NCI-H1048 (cell line): Measurements from ENCODE around the gene ACAD8.
"Not testable (repeated sequence)": the region's sequence is repeated elsewhere in the genome, so short reads cannot be mapped to it uniquely, and the experiment has no call there.

Experiments used
- DNase-seq: peaks from one replicate; lab custom pipeline; 2025; lab: John Stamatoyannopoulos, UW

The ACAD8 gene

DNA sequence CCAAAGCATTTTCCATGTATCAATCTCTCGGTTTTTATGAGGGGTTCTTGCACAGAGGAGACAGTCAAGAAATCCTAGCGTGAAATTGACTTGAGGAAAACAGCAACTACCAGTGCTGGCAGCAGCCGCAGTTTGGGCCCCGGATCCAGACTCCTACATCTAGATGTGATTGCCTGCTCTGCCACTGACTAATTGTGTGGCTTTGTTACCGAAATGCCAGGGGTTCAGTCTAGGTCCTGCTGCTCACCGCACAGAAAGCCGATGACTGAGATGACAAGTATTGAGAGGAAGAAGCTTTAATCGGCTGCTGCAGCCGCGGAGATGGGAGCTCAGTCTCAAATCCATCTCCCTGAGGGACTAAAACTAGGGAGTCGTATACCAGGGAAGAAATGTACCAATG lies 14.6 kb downstream of the ACAD8 start:
- DNase-seq, result no peak

DNA sequence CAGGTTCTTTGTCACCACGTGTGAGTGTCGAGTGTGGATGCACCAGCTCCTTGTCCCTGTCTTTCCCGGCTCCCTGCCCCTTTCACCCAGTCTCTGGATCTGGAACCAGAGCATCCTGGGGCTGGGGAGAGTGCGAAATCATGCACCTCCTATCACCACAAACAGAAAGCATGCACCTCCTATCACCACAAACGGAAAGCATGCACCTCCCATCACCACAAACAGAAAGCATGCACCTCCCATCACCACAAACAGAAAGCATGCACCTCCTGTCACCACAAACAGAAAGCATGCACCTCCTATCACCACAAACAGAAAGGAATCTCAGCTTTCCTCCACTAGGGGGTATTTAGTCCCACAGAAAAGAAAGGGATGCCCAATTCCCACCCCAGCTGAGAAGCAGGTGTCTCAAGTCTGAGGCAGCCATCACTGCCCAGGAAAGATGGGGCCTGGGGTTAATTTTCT lies 16.9 kb downstream of the ACAD8 start:
- no peak for DNase-seq

DNA sequence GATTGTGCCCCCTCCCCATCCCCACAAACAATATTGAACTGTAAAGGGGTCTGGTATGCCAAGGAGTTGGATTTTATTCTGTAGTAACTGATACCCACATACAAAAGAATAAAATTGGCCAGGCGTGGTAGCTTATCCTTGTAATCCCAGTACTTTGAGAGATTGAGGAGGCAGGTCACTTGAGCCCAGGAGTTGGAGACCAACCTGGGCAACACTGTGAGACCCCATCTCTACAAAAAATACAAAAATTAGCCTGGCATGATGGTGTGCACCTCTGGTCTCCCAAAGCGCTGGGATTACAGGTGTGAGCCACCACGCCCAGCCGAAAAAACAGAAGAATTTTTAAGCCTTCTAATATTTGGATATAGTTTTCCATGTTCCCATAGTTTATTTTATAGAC lies 18.6 kb downstream of the ACAD8 start:
- DNase-seq, result no peak

DNA sequence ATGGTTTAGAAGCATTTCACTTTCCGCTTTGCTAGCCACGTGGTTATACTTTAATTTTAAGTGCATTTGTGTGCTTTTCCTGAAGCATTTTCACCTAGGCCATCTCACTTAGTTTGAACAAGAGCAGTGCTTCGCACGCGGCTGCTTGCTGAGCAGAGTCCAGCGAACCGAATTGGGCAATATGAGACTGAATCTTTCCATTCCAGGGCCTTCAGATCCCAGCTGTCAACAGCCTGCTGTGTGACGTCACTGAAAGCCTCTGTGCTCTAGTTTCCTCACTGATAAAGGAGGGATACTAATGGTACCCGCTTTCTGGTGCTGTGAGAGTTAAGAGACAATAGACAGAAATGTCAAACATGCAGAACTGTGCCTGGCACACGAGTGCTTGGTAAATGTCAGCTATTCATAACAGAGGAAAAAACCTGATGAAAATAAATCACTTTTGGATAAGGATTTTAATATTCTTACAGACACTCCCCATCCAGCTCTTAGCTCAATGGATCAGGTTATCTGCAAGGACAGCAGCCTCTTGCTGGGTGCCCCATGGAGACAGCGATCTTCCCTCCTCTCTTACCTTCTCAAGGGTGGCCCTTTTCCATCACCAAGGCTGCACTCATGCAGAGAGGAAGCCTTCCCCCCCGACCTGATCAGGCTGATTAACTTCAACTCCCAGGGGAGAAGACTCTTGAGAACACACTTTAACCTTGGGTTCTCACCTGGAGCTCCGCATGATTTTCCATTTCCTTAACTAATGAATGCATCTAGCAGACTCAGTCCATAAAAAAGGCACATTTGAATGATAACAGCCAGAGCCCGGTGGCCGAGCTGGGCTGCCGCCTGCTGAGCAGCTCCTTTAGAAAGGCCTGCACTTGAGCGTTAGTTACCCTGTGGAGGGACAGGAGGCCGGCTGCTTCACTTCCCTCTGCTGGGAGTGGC lies 19.3 kb downstream of the ACAD8 start:
- no peak for DNase-seq

DNA sequence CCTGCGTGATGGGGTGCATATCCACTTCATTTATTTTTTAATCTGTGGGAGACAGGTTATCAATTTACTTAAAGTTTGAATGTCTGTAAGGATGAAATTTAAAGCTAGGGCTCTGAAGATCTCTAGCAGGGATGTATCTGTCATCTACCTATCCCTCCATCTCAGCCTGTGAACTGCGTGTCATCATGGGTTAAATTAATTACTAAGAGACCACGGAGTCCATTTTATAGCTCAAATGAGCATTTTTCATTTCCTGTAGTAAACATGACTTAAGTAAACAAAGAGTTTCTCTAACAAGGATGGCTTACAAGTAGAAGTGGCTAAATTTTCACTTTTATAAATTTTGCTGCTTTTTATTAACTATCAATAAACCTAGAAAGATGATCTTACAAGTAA lies 19.9 kb downstream of the ACAD8 start:
- DNase-seq, result no peak

DNA sequence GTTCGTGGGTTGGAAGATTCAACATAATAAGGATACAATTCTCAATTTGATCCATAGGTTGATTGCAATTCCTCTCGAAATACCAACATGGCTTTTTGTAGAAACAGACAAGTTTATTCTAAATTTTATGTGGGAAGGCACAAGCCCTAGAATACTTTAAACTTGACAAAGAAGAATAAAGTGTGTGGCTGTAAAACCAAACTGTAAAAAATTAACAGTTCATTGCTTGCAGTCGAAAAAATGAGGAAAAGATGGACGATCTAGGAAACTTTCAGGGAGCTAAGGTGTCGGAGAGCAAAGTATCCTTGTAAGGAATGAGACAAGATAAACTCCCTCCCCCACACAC lies 21.8 kb downstream of the ACAD8 start:
- no peak for DNase-seq

DNA sequence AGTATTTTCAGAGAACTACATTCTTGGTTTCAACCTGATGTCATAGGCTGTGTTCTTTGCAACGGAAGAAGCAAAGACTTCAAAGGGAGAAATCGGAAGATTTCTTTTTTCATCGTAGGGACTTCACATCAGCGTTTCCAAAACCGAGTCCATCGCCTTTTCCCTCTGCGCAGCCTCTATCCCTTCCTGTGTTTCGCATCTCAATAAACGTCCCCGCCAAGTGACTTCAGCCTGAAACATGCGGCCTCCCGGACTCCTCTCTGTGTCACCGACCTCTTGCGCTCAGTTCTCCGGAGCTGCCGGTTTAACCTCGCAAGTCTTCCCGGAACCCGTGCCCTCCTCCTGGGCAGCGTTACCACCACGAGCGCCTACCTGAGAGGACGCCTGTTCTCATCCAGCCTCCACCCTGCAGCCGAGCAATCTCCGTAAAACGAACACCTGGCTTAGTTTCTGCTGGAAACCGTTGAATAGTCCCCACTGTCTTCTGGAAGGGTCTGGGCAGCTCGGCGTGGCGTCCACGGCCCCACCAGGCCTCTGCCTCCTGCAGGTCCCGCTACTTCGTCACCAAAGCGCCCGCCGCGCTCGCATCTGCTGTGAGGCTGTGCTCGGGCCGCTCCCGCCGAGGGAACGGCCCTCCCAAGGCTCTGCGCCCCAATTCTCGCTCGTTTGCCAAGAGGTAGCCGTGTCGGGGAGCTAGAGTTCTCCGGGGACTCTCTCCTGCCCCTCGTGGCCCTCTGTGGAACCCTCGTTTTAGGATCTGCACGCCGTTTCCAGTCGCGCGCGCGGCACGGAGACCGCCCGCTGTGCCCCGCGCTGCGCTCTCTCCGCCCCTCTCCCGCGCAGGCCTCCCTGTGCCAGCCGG lies 22.4 kb downstream of the ACAD8 start, which contains the start of gene GLB1L3:
Gene GLB1L3 (plus strand): TSS at position 846 of the 862 bp plus-strand sequence. CDS start 362 bp downstream, outside the sequence.
- no peak for DNase-seq

DNA sequence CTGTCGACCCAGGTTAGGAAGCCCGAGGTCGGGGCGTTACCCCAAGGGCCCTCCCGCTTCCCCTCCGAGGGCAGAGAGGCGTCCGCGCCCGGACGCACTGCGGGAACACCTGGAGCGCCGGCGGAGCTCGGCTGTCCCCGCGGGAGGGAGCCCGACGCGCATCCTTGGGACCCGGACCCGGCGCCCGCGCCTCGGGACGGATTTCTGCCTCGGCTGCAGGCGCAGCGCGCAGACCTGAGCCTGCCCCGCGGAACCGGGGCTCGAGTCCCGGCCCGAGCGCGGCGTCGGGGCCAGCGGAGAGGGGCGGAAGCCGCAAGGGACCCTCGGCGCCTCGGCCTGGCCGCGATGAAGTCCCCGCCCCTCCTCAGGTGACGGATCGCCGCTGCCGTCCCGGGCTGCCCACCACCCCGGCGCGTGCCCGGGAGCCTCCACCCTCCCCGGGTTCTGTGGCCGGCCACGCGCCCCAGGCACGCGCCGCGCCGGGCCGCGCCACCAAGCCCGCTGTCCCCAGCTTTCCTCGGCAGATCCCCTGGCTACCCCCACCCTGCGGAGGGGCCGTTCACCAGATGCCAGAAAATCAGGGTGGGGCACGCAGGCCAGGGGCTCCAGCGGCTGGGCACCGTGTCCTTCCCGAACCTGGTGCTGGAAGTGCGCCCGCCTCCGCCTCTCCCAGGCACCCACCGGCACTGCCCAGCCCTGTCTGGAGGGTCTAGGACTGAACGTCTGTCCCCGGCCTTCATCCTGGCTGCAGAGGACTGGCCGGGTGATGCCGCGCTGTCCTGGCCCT lies 23.2 kb downstream of the ACAD8 start:
- no peak for DNase-seq

DNA sequence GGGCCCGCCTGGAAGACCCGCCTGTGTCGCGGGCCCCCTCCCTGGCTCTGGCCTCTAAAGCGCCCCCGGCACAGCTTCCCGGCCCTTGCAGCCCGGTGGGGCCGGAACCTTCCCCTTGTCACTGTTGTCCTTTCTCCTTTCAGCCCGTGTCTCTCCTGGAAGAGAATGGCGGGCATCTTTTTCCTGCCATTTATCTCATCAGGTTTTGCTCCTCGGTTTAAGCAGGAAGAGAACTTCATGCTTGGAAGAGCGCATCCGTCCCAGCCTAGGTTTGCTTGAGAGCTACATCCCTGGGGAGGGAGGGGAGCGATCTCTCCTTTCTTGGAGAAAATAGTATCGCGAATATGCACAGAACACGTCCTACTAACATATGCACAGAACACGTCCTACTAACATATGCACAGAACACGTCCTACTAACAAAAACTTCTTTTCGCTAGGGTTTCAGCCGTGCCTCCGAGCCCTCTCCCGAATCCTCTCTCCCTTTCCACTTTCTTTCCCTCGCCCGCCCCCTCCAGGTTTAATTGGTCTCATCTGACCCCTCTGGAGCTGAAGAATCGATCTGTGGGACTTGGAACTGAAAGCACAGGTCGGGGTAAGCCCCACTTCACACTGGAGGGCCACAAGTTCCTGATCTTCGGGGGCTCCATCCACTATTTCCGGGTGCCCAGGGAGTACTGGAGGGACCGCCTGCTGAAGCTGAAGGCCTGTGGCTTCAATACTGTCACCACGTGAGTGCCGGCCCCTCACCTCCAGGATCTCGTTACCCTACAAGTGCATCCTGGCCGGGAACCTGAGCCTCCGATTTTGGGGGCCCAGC lies 24.0 kb downstream of the ACAD8 start:
- no peak for DNase-seq

DNA sequence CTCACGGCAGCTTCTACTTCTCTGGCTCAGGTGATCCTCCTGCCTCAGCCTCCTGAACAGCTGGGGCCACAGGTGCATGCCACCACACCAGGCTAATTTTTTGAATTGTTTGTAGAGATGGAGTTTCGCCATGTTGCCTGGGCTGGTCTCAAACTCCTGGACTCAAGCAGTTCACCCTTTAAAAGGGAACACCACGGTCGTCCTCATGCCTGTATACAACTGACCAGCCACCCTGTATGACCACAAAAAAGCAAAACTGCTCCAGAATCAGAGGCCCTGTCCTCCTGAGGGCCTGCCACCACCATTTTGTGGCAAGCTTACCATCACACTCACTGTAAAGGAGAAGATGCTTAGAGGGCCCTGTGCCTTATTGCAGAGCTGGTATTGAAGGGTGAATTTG lies 25.0 kb downstream of the ACAD8 start:
- DNase-seq, result no peak

DNA sequence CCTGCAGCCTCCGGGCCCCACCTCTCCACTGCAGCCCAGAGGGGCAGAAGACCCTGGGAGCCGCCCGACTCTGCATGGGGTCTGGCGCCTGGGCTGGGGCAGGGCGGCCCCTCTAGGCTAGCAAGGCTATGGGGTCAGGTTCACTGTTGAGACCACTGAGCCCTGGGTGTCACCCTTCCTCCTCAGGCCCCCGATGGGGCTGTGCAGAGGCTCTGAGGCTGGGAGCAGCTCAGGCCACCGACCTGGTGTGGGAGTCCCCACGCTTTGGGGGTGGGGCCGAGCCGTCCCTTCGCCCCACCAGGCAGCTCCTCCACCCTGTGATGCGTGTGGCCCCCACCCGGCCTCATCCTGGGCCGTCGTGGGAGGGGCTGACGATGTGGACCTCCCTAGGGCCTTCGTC lies 28.3 kb downstream of the ACAD8 start:
- DNase-seq, result not testable (repeated sequence)

DNA sequence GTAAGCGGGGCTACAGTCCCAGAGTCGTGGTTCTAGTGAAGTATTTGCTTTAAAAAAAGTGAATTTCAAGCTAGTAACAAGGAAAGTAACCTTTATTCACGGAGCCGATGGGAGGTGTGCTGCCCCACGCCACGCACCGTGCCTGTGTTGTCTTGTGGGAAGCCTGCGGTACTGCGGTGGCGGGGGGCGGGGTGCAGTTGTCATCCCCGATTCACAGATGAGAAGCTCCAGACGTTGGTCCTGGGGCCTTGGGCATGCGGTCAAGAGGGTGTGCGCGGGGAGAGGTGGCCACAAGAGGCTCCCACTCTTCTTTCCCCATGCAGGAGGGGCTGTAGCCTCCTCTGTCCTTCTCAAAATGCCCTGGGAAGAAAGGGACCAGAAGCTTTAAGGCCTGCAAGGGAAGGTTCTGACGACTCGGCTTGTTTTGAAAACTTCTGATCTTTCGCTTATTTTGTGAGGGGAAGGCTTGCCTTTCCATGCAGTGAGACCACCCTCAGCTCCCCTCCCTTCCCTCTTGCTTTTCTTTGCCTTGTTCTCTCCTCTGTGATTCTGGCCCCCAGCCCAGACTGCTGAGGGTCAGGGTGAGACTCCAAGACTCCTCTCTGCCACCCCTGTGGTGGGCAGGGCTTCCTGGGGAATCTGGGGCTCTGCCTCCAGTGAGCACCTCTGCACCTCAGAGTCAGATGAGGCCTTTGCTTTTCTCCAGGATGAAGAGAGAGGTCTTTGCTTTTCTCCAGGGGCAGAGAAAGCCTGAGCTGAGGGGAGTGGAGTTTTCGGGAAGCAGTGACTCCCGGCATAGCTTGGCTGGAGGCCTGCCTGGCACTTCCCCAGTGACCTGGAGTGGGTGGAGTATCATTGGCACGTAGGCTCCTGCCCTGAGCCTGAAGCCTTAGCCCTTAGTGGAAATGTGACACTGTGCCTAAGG lies 29.0 kb downstream of the ACAD8 start:
- DNase-seq, result no peak

DNA sequence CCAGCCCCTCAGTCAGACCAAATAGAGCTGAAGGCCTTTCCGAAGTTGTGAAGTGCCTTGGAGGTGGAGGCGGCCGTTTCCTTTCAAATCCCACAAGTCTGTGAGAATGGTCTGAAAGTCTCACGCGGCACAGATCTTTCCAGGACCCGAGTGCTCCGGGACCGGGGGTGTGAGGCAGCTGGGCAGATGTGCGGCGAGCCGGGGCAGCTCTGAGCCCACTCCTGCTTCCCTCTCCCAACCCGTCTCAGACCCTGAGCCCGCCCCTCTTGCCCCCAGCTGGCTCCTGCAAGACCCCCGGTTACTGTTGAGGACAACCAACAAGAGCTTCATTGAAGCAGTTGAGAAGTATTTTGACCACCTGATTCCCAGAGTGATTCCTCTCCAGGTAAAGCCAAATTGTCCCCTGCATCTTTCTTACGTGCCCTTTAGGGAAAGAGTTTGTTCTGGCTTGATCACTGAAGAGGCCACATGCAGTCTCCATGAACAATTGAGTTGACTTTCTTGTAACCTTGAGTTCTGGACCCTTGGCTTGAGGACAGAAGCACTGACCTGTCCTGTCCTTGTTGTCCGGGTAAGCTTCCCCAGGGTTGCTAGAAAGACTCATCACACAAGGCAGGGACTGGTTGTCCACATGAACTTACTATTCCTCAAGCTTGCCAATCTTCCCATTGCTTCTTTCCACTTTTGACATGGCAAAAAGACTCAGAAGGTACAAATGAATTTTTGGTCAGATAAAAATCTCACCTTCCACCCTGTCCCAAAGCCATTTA lies 30.3 kb downstream of the ACAD8 start:
- no peak for DNase-seq

DNA sequence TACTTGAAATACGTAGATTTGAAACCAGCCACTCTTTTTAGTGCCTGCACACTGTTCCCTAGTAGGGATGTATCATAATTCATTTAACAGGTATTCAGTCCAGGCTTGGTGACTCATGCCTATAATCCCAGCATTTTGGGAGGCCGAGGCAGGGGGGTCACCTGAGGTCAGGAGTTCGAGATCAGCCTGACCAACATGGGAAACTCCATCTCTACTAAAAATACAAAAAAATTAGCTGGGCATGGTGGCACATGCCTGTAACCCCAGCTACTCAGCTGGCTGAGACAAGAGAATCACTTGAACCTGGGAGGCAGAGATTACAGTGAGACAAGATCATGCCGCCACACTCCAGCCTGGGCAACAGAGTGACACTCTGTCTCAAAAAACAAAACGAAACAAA lies 31.0 kb downstream of the ACAD8 start:
- DNase-seq, result not testable (repeated sequence)

DNA sequence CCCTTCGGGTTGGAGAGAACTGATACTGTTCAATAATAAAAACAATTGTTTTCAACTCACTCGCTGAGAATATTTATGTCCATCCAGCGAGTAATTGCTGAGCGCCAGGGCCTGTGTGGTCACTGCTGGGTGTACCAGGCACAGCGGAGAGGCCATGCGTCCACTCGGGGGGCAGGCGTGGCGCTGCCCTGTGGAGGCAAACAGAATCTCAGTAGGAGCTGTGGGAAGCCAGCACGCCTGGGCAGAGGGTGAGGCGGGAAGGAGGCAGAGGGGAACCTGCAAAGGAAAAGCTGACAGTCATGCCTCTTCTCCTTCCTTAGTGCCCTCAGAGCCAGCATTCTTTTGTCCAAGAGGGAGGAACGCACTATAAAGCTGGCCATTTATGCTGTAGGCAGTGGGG lies 34.2 kb downstream of the ACAD8 start:
- no peak for DNase-seq

DNA sequence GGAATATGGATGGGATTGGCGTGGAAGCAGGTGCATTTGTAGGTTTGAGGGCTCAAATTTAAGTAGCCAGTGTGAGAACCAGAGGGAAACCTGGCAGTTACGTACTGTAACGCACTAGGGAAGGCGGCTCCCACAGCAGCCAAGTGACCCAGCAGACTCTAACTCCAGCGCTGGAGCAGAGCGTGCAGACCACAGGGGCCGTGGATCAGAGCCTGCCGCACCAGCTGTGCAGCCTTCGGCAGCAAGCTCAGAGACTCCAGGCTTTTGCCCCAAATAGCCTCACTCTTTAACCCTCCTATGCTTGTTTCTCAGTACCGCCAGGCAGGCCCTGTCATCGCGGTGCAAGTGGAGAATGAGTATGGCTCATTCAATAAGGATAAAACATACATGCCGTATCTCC lies 35.1 kb downstream of the ACAD8 start:
- DNase-seq, result no peak

DNA sequence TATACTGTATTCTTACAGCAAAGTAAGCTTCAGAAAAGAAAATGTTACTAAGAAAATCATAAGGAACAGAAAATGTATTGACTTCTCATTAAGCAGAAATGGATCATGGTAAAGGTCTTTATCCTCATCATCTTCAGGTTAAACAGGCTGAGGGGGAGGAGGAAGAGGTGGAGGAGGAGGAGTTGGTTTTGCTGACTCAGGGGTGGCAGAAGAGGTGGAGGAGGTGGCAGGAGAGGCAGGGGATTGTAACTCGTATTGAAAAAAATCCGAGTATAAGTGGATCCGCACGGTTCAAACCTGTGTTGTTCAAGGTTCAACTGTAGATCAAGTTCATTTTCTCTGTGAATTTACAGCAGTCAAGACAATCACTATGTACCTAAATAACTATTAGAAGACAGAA lies 35.8 kb downstream of the ACAD8 start:
- no peak for DNase-seq

DNA sequence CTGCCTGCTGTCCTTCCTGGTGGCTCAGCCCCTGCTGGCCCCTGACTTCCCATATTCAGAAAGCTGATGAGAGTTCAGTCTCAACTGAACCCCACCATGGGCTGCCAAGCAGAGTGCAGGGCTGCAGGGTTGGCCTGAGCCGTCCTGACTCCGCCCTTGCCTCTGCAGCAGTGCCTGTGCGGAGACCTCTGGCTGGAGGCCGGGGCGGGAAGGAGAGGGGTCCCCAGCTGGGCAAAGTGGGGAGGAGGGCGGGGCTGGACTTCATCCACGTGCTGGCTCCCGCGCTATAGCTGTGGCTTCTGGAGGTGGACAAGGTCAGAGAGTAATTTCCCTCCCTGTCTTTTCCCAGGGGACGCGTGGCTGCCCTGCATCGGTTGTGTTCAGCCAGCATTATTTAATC lies 36.4 kb downstream of the ACAD8 start:
- DNase-seq, result no peak

DNA sequence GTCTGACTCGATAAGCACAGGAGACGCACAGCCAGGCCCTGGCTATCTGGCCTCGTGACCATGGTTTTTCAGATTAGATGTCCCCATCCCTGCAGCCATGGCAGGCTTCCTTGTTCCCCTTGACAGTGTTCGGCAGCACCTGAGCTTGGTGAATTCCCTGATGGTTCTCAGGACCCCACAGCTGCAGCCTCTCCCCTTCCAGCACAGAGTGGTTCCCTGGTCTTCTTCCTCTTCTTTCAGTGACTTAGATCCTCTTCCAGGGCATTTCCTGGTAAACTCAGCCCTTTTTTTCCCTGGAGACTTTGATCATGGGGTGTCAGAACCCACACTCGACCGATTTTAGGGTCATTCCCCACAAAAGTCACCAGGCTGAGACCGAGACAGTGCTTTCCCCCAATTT lies 37.3 kb downstream of the ACAD8 start:
- no peak for DNase-seq
